Measurements from ENCODE around the gene ABCC5.
A peak's percentile ranks its signal among the peaks of the same experiment; 100 is the strongest.
"Not testable (repeated sequence)": the region's sequence is repeated elsewhere in the genome, so short reads cannot be mapped to it uniquely, and the experiment has no call there.

Gene ABCC5

GRCh38 chr3:184028275-184028890, 10.7 kb upstream of the ABCC5 start:
- WGBS: 100% methylated on average over 1 of the region's 1 CpG

DNA sequence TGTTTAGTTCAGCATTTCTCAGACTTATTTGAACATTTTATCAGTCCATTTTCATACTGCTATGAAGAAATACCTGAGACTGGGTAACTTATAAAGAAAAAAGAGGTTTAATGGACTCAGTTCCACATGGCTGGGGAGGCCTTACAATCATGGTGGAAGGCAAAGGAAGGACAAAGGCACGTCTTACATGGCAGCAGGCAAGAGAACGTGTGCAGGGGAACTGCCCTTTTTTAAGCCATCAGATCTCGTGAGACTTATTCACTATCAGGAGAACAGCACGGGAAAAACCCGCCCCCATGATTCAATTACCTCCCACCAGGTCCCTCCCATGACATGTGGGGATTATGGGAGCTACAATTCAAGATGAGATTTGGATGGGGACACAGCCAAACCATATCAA, 7.6 kb upstream of the ABCC5 start:
- H3K4ac ChIP-seq (ENCODE audit: low read depth in 1 of 2, low read length in 2 of 2); H3K36me3 ChIP-seq (ENCODE audit: control insufficient read depth in 1 of 2, insufficient read depth in 2 of 2, low read depth in 1 of 2, low read length in 2 of 2); H3K18ac ChIP-seq (ENCODE audit: low read depth in 1 of 2, low read length in 2 of 2); H3K4me3 ChIP-seq (ENCODE audit: insufficient read depth in 1 of 2, low read depth in 1 of 2, low read length in 2 of 2); H3K9me3 ChIP-seq (ENCODE audit: control insufficient read depth, low read length); DNase-seq; H2BK5ac ChIP-seq (ENCODE audit: low read depth, low read length, poor library complexity, severe bottlenecking); H3K14ac ChIP-seq (ENCODE audit: low read length in 2 of 2); H3K23ac ChIP-seq (ENCODE audit: low read length in 2 of 2); H3K79me1 ChIP-seq (replicated peaks; ENCODE audit: low read length, poor library complexity, severe bottlenecking); H2BK12ac ChIP-seq (ENCODE audit: low read length in 2 of 2); H2BK120ac ChIP-seq (ENCODE audit: low read depth, low read length); H4K8ac ChIP-seq (ENCODE audit: low read length); H2AK5ac ChIP-seq (ENCODE audit: low read length, severe bottlenecking); H2BK15ac ChIP-seq (ENCODE audit: low read depth, poor library complexity, severe bottlenecking); H2AFZ ChIP-seq (ENCODE audit: low read depth, low read length); H3K9ac ChIP-seq (ENCODE audit: low read length); H3K27ac ChIP-seq (ENCODE audit: low read length, poor library complexity, severe bottlenecking); H3K4me2 ChIP-seq (ENCODE audit: low read length, poor library complexity, severe bottlenecking); H3K4me1 ChIP-seq (ENCODE audit: control insufficient read depth, insufficient read depth, low read depth, low read length); H4K91ac ChIP-seq (ENCODE audit: low read length): not testable (repeated sequence)
- WGBS: 95% methylated on average over 3 of the region's 5 CpGs
- H3K27me3 ChIP-seq (ENCODE audit: control insufficient read depth in 1 of 2, insufficient read depth in 1 of 2, low read length in 2 of 2): peaks cover 14 to 17% of the 10 kb centered on the region in 2 experiments

More at GRCh38 chr3:184028275-184028890, 10.7 kb upstream of the ABCC5 start:
- H2AK5ac ChIP-seq (ENCODE audit: low read length, severe bottlenecking); H3K14ac ChIP-seq (ENCODE audit: low read length in 2 of 2); H4K8ac ChIP-seq (ENCODE audit: low read length); H3K79me1 ChIP-seq (replicated peaks; ENCODE audit: low read length, poor library complexity, severe bottlenecking); H3K27ac ChIP-seq (ENCODE audit: low read length, poor library complexity, severe bottlenecking); H2BK15ac ChIP-seq (ENCODE audit: low read depth, poor library complexity, severe bottlenecking); H3K4me2 ChIP-seq (ENCODE audit: low read length, poor library complexity, severe bottlenecking); DNase-seq; H3K4ac ChIP-seq (ENCODE audit: low read depth in 1 of 2, low read length in 2 of 2); H3K9ac ChIP-seq (ENCODE audit: low read length); H3K4me3 ChIP-seq (ENCODE audit: insufficient read depth in 1 of 2, low read depth in 1 of 2, low read length in 2 of 2); H4K91ac ChIP-seq (ENCODE audit: low read length); H3K9me3 ChIP-seq (ENCODE audit: control insufficient read depth, low read length); H2BK12ac ChIP-seq (ENCODE audit: low read length in 2 of 2); H2BK5ac ChIP-seq (ENCODE audit: low read depth, low read length, poor library complexity, severe bottlenecking); H2AFZ ChIP-seq (ENCODE audit: low read depth, low read length); H3K18ac ChIP-seq (ENCODE audit: low read depth in 1 of 2, low read length in 2 of 2); H2BK120ac ChIP-seq (ENCODE audit: low read depth, low read length); H3K36me3 ChIP-seq (ENCODE audit: control insufficient read depth in 1 of 2, insufficient read depth in 2 of 2, low read depth in 1 of 2, low read length in 2 of 2); H3K4me1 ChIP-seq (ENCODE audit: control insufficient read depth, insufficient read depth, low read depth, low read length); H3K23ac ChIP-seq (ENCODE audit: low read length in 2 of 2): not testable (repeated sequence)
- H3K27me3 ChIP-seq (ENCODE audit: control insufficient read depth in 1 of 2, insufficient read depth in 1 of 2, low read length in 2 of 2): peaks cover 13 to 27% of the 10 kb centered on the region in 2 experiments

DNA sequence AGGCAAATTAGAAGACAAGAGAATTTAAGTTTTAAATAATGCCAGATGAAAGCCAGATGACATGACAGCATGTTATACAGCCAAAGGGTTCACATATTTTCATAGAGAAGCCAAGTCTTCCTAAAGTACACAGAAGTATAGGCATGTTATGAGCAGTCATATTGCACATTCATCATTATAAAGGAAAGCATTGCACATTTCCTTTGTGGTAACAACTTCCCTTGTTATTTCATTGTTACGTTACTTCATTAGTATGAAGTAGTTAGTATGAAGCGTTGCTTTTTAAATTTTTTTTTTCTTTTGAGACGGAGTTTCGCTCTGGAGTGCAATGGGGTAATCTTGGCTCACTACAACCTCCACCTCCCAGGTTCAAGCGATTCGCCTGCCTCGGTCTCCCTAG, 4.6 kb upstream of the ABCC5 start:
- Histone ChIP-seq H2BK12ac (ENCODE audit: low read length in 2 of 2) (no peak overlapping the region), H3K36me3 (ENCODE audit: control insufficient read depth in 1 of 2, insufficient read depth in 2 of 2, low read depth in 1 of 2, low read length in 2 of 2) (no peaks in the 10 kb centered on the region), H4K8ac (ENCODE audit: low read length) (no peak overlapping the region), H3K27me3 (ENCODE audit: control insufficient read depth in 1 of 2, insufficient read depth in 1 of 2, low read length in 2 of 2) (peaks cover 14 to 16% of the 10 kb centered on the region in 2 experiments), H3K4ac (ENCODE audit: low read depth in 1 of 2, low read length in 2 of 2) (no peak overlapping the region), H2BK5ac (ENCODE audit: low read depth, low read length, poor library complexity, severe bottlenecking) (no peak overlapping the region), H3K23ac (ENCODE audit: low read length in 2 of 2) (no peak overlapping the region), H3K79me1 (replicated peaks; ENCODE audit: low read length, poor library complexity, severe bottlenecking) (peaks cover 3% of the 10 kb centered on the region), H2BK15ac (ENCODE audit: low read depth, poor library complexity, severe bottlenecking) (no peak overlapping the region), H4K91ac (ENCODE audit: low read length) (no peak overlapping the region), H2BK120ac (ENCODE audit: low read depth, low read length) (no peak overlapping the region), H3K4me2 (ENCODE audit: low read length, poor library complexity, severe bottlenecking) (no peak overlapping the region), H2AK5ac (ENCODE audit: low read length, severe bottlenecking) (no peak overlapping the region), H3K4me3 (ENCODE audit: insufficient read depth in 1 of 2, low read depth in 1 of 2, low read length in 2 of 2) (no peak overlapping the region), H3K9me3 (ENCODE audit: control insufficient read depth, low read length) (no peaks in the 10 kb centered on the region), H2AFZ (ENCODE audit: low read depth, low read length) (no peak overlapping the region), H3K4me1 (ENCODE audit: control insufficient read depth, insufficient read depth, low read depth, low read length) (no peaks in the 10 kb centered on the region), H3K14ac (ENCODE audit: low read length in 2 of 2) (no peak overlapping the region), H3K27ac (ENCODE audit: low read length, poor library complexity, severe bottlenecking) (no peak overlapping the region), H3K9ac (ENCODE audit: low read length) (no peak overlapping the region), H3K18ac (ENCODE audit: low read depth in 1 of 2, low read length in 2 of 2) (no peak overlapping the region)
- no peak for DNase-seq
- WGBS: 100% methylated on average over 2 of the region's 7 CpGs

- H3K4ac ChIP-seq (ENCODE audit: low read depth in 1 of 2, low read length in 2 of 2): peak overlapping the region in 1 of 2 experiments; percentile 75
- no peak overlapping the region for H2BK120ac ChIP-seq (ENCODE audit: low read depth, low read length)
- H4K91ac ChIP-seq (ENCODE audit: low read length): no peak overlapping the region
- H3K36me3 ChIP-seq (ENCODE audit: control insufficient read depth in 1 of 2, insufficient read depth in 2 of 2, low read depth in 1 of 2, low read length in 2 of 2): peaks cover 0 to 6% of the 10 kb centered on the region in 2 experiments
- peak overlapping the region in 1 of 2 experiments; percentile 100 for H3K4me3 ChIP-seq (ENCODE audit: insufficient read depth in 1 of 2, low read depth in 1 of 2, low read length in 2 of 2)
- H3K27ac ChIP-seq (ENCODE audit: low read length, poor library complexity, severe bottlenecking): peak overlapping the region; percentile 61
- peaks cover 20% of the 10 kb centered on the region for H3K79me1 ChIP-seq (replicated peaks; ENCODE audit: low read length, poor library complexity, severe bottlenecking)
- H3K9me3 ChIP-seq (ENCODE audit: control insufficient read depth, low read length): no peaks in the 10 kb centered on the region
- H3K4me1 ChIP-seq (ENCODE audit: control insufficient read depth, insufficient read depth, low read depth, low read length): peaks cover 9% of the 10 kb centered on the region
- peak overlapping the region; percentile 96 for H4K8ac ChIP-seq (ENCODE audit: low read length)
- H3K14ac ChIP-seq (ENCODE audit: low read length in 2 of 2): peak overlapping the region in 1 of 2 experiments; percentile 95
- H2BK5ac ChIP-seq (ENCODE audit: low read depth, low read length, poor library complexity, severe bottlenecking): no peak overlapping the region
- H3K27me3 ChIP-seq (ENCODE audit: control insufficient read depth in 1 of 2, insufficient read depth in 1 of 2, low read length in 2 of 2): peaks cover 3 to 4% of the 10 kb centered on the region in 2 experiments
- peak overlapping the region; percentile 72 for H2AFZ ChIP-seq (ENCODE audit: low read depth, low read length)
- 92% methylated on average over 20 of the region's 21 CpGs for WGBS
- H2BK15ac ChIP-seq (ENCODE audit: low read depth, poor library complexity, severe bottlenecking): no peak overlapping the region
- H2BK12ac ChIP-seq (ENCODE audit: low read length in 2 of 2): no peak overlapping the region
- H3K18ac ChIP-seq (ENCODE audit: low read depth in 1 of 2, low read length in 2 of 2): peak overlapping the region in 1 of 2 experiments; percentile 98
- no peak overlapping the region for H2AK5ac ChIP-seq (ENCODE audit: low read length, severe bottlenecking)
- peak overlapping the region; percentile 80 for H3K4me2 ChIP-seq (ENCODE audit: low read length, poor library complexity, severe bottlenecking)
- H3K9ac ChIP-seq (ENCODE audit: low read length): peak overlapping the region; percentile 94
- H3K23ac ChIP-seq (ENCODE audit: low read length in 2 of 2): no peak overlapping the region
- no peak for DNase-seq
Observed at GRCh38 chr3:184018424-184018973, 815 bp upstream of the ABCC5 start.
